Right kidney (tissue), 1 donor: ENCODE results near the gene NPSR1.

Experiments
- DNase-seq: peaks from one replicate; pipeline ENCODE4 v3.0.0-alpha.2; 2016

Gene NPSR1

DNA sequence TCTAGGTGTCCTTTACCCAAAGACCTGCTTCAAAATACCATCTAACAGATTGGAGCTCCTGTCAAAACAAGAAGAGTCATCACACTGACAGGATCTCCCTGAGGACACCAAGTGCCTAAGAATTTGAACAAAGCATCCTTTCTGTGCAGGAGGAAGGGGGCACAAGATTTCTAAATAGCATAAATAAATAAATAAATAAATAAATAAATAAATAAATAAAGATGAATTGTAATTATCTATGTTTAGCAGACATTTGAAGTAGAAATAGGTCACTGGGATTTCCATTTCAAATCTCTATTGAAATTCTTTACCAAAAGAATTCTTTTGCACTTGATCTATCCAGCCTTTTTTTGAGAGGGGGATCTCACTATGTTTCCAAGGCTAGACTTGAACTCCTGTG lies 65.3 kb downstream of the NPSR1 start:
- DNase-seq = no peak

DNA sequence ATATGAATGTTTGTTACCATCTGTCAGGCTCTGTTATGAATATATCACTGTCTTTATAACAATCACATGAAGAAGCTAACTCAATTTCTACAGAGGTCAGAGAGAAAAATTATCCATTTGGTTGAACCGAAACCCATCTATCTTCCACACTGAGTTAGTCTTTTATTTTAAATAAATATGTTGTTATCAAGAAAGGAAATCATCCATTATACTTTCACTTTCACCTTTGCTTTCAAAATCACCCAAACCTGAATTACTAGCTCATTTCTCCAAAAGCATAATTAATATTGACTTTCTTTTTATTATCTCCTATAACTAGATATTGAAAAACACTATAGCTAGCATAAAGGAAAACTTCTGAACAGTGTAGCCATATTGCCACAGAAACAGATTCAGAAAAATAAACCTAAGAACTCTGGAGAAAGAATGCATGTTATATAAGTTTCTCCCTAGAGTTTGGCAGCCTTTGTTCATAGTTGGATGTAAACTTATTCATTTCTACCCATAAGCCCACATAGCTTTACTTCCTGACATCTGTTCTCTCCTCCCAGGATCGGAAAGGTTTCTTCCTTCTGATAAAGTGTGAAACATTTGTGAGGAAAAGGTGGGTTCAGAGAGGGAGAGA lies 66.0 kb downstream of the NPSR1 start:
- no peak for DNase-seq

DNA sequence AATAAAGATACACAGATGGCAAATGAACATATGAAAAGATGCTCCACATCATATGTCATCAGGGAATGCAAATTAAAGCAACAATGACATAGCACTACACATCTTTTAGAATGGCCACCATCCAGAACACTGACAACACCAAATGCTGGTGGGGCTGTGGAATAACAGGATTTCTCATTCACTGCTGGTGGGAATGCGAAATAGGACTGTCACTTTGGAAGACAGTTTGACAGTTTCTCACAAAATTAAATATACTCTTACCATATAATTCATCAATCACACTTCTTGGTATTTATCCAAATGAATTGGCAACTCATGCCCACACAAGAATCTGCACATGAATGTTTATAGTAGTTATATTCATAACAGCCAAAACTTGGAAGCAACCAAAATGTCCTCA lies 68.2 kb downstream of the NPSR1 start:
- DNase-seq = no peak

DNA sequence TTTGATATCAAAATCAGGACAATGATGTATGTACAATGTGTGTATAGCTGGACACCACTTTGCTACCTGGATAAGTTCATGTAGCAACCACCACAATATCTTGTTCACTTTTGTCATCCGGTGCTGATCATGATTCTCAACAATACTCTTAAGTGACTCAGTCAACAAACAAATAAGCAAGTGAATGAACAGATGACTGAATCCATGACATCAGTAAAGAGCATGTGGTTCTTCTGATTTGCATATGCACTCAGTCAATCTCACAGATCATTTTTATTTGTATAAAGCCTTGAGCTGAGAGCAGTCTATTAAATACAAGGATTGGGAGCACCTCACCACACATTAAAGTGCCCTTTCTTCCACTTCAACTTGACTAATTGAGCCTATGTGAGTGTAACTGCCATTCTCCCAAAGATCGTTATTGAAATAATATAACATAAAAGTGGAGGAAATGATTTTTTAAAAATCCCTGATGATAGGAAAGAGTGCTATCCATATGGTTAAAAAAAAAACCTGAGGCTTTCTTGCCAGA lies 69.5 kb downstream of the NPSR1 start:
- DNase-seq = no peak

DNA sequence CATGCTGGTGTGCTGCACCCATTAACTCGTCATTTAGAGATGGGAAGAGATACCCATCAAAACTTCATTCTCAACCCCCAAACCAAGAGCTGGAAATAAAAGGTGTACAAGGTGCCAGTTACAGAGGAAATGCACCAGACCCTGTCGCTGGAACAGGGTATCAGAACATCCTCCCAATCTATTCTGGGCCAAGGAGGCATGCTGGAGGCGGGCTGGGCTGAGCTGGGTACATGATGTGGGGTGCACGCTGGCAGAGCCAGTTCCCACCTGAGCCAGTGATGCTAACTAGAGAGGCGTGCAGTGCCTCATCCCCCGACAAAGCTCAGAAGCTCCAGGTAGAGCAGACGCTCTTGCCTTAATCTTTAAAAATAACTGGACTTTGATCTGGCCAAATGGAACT lies 70.1 kb downstream of the NPSR1 start:
- no peak for DNase-seq

DNA sequence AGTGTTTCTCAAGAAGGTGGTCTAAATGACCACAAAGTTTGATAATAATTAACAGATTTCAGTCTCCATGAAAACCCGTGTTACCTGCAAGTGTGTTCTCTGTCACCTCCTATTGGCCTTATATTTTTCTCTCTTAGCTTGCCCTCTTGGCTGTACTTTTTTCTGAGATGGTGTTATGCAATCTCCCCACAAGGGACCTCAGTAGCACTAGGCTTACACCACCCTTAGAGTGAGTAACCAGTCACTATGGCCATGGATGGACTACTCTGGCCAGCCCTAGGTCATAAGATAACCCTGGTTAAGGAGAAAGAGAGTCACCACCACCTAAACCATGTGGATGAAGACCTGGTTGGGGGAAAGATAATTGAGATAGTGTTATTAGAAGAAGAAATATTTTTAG lies 76.8 kb downstream of the NPSR1 start:
- no peak for DNase-seq

DNA sequence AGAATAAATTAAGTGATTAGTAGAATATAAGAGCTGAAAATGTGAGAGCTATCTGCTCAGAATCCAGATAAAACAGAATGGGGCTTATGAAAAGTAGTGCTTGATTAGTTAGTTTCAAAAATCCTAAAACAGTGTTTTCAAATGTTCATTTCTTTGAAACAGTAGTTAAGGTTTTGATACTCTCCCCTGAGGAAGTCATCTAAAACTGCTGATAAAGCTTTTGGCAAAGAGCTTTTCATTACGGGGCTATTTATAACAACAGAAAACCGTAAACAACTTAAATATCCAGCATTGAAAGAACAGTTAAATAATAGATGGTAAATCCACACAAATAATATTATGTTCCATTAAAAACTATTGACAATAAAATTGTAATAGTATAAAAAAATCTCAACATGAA lies 77.5 kb downstream of the NPSR1 start:
- DNase-seq = no peak

DNA sequence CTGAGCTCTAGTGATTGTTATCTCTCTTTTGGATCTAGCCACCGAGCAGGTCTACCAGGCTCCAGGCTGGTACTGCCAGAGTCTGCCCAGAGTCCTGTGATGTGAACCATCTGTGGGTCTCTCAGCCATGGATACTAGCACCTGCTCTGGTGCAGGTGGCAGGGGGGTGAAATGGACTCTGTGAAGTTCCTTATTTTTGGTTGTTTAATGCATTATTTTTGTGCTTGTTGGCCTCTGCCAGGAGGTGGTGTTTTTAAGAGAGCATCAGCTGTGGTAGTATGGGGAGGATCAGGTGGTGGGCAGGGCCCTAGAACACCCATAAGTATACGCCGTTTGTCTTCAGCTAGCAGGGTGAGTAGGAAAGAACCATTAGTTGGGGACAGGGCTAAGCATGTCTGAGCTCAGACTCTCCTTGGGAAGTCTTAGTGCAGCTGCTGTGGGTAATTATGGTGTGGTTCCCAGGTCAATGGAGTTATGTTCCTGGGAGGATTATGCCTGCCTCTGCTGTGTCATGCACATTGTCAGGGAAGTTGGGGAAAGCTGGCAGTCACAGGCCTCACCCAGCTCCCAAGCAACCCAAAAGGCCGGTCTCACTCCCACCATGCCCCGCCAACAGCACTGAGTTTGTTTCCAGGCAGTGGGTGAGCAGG lies 81.8 kb downstream of the NPSR1 start:
- DNase-seq = no peak

DNA sequence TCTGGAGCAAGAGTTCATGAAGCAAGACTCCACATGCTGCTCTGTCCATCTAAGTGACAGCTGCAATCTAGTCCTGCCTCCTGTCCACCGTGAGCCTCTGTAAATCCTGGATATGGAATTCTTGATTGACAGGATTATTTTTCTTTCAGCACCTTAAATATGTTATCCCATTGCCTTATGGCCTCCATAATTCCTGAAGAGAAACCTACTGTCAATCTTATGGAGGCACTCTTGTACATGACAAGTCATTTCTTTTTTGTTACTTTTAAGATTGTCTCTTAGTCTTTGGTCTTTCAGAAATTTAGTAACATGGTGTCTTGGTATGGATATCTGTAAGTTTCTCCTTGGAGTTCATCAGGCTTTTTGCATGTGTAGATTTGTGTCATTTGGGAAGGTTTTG lies 82.8 kb downstream of the NPSR1 start:
- DNase-seq = no peak

DNA sequence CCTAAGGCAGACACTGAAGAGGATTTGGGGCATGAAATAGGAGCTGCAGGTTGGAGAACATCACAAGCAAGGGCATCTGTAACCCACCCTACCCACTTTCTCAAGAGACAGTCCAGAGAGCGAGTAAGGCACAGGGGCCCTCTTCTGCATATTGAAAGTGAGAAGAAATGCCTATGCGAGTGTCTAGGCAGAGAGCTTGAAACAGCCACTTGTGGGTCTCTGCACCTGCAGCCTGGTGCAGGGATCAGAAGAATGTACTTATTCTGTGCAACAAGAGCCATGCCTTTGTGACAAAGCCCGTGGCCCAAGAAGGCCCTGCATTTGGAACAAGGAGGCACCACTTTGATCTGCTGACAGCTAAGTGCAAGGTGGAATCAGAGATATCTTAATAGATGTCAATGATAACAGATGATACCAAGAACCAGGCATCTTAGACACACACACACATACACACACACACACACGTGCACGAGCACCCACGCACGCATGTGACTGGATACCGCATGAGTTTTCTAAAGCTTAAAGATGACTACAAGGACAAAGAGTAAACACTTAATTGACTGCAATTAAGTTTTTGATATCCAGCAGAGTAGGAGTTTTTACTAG lies 89.3 kb downstream of the NPSR1 start:
- no peak for DNase-seq

DNA sequence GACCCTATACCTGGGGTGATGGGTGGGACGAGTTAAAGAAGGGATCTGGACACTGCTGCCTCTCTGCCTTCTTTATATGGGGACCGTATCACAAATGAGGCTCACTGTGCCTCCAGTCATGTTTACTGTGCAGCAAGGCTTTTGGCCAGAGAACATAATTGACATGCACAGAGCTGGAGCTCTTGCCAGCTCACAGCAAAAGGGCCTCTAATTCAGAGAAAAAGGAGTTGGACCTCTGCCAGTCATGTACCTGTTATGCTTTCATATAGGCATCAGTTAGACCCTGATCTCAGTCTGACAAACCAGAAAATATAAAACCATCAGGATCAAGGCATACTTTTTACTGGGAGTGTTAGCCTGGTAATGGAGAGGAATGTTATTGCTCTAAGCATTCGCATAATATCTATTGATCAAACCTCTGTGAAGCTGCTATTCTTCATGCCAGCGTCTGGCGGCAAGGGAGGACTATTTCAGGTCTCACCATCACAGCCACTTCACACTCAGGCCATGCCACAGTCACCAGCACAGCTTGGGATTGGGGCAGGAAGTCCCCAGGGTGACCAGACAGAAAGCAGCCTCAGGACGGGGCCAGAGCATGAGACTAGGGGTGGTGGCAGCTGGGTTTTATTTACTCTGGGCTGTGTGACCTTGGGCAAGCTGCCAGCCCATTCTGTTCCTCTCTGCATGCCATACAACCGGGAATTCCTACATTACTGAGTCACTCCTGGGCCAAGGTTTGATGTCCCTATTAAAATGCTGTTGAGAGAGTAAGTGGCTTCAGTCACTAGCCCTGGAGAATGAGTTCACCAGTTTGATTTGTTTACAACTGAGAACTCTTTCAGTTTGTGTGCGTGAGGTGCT lies 90.1 kb downstream of the NPSR1 start:
- DNase-seq = no peak

DNA sequence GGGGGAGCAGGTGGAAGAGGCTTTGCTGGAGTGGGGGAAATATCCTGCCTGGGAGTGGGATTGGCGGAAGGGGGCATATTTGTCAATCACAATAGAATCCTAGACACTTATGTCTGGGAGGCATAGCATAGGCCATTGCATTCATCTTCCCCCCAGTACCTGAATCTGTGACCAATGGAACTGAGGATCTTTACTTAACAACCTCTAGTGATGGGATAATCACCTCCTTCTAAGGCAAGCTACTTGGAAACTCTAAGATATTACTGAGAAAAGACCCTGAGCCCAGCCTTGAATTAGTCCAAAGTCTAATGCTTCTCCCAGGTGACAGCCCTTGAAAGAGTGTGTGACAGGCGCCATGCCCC lies 90.7 kb downstream of the NPSR1 start:
- no peak for DNase-seq

DNA sequence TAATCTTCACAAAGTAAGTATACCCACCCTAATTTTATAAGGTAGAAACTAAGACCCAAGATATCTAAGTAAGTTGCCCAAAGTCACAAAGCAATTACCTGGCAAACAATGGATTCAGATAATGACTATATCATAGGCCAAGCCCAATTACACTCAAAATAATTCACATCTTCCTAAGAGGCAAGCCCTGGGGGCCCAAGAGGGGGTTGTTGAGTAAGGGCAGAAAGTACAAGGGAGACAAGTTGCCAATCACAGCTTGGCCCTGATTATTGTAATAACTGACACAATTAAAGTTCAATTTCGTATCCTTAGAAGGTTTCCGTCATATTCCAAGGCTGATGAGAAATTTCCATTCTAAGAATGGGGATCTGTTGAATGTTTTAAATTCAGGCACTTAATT lies 91.4 kb downstream of the NPSR1 start:
- DNase-seq = no peak

DNA sequence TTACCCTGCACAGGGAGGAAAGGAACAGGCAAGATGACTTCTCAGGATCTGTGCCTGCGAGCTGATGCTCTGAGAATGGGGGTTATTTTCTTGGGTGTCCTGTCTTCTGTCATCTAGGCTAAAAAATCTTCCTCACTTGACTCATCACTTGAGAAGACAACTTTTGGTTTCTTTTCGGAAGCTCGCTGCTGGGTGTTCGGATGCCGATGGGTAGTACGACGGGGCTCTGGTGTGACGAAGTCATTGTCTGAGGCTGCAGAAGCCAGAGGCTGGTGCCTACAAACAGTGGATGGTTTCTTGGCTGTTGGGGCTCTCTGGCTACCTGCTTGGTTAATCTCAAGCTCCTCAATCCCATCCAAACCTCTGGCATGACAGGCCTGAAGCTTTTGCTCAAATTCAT lies 92.2 kb downstream of the NPSR1 start:
- no peak for DNase-seq

DNA sequence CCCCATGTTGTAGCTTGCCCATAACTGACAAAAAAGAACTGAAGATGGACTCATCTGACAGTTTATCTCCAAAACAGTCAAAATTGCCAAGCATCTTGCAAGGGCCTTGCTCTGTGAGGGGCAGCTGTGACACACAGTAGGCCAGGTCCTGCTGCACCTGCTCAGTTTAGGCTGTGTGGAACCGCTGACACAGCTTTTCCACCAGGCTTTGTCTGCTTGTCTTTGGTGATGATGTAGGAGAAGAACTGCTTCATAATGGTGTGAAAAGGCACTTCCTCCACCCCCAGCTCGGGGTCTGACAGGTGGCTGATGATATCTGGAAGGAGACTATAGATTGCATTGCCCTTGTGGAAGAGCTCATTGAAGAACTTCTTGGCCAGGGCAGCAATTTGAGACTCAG lies 92.6 kb downstream of the NPSR1 start:
- DNase-seq = no peak

DNA sequence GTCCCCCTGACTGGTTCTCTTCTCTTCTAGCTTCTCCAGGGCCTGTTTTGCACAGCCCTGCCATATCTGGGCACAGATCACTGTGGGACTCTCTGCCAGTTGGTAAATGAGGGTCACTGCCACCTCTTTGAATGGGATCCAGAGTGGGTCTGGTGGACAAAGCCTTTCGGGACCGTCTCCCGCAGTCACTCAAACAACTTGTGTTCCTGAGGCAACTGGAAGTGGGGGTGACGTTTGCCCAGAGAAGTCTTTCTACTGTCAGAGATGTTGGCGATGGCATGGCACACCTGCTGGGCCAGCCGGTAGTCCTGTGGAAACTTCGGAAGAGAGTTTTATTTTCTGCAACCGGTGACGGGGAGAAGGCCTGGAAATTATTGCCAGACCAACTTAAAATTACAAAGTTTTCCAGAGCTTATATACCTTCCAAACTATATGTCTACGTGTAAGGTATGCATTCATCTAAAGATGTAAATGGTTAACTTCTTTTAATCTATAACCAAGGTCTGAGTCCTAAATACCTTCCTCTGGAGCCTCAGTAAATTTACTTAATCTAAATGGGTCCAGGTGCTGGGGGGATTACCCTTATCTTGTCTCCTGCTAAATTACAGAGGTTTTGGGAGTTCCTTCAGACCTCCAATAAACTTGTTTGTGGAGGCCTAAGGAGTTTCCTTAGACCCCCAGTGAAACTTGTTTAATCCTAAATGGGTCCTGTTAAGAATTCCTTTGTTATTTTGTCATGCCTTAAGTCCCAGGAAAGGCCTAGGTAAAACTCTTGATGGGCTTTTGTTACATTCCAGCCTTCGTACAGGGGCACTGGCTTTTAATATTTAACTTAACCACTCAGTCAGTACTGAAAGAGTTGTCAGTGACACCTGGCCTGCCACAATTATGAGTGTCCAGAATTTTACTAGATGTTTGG lies 94.0 kb downstream of the NPSR1 start:
- DNase-seq = no peak

DNA sequence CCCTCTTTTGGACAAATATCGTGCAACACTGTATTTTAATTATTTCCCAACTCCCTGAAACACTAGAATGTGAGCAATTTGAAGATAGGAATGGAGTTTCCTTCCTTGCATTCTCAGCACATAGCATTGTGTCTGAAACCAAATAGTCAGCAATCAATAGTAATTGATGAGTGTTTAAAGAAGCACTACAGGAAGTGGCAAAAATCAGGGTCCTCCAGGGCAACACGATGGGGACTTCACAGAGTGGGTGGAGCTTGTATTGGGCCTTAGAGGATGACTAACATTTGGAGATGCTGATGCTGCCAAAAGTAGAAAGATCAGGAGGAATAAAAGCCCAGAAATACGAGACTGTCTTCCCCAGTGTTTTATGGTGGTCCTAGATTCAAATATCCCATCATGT lies 94.9 kb downstream of the NPSR1 start:
- DNase-seq = no peak

DNA sequence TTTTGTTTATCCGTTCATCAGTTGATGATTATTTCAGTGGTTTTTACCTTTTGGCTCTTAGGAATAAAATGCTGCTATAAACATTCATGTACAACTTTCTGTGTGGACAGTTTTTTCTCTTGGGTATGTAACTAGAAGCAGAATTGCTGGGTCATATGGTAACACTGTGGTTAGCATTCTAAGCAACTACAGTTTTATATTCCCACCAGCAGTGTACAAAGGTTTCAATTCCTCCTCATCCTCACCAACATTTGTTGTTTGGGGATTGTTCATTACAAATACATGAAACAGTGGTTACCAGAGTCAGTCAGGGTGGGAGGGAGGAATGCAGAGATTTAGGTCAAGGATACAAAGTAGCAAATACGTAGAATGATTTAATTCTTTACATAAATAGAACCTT lies 97.0 kb downstream of the NPSR1 start:
- DNase-seq = no peak

DNA sequence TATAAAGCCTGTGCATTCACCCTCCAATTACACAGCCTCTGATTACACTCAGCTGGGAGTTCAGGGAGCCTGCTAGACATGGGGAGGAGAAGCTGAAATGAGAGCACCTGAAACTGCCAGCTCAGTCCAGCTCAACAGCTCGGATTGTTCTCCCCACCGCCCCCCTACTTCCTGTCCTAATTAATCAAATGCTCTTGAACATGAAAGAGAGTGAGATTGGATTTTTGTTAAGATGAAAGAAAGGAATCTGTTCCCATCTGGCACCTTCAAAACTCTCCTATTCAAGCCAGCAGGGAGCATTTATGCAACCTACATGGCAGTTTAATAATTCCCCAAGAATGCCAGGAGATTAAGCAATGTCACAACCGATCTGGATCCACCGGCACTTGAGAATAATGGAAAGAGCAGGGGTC lies 98.0 kb downstream of the NPSR1 start:
- DNase-seq = no peak

DNA sequence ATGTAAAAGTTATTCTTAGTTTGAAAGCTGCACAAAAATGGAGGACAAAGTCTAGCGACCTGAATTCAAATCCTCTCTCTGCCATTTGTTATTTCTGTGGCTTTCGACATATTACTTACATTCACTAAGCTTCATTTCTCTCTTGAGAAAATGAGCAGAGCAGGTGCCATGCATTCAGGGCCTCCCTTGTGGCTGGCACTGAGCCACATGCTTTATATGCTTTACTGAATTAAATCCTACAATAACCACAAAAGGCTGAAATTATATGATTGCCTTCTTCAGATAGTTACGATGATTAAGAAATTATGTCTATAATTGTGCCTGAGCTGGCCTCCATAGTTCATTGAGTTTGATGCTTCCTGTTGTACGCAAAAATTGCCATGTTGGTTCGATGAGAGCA lies 98.7 kb downstream of the NPSR1 start:
- DNase-seq = no peak

DNA sequence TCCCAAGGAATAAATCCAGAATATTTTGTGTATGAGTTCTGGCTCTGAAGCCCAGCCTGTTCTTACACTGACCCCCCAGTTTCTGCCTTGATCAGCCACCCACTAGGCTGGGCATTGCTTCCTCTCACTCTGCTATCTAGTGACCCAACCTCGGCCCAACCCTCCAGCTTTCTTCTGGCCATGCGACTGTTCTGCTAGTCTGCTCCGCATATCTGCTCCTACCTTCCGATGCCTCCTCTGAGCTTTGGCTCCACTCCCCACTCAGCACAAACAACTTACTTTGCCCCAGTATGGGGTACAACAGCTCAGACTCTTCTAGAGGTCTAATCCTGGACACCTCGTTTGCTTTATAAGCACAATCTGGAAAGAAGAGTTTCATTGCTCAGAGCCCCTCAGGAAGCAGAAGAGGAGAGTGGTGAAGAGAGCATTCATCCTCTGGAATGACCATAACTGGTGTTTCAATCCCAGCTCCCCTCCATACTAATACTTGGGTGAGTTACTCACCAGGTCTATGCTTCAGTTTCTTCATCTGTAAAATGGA lies 99.6 kb downstream of the NPSR1 start:
- no peak for DNase-seq

DNA sequence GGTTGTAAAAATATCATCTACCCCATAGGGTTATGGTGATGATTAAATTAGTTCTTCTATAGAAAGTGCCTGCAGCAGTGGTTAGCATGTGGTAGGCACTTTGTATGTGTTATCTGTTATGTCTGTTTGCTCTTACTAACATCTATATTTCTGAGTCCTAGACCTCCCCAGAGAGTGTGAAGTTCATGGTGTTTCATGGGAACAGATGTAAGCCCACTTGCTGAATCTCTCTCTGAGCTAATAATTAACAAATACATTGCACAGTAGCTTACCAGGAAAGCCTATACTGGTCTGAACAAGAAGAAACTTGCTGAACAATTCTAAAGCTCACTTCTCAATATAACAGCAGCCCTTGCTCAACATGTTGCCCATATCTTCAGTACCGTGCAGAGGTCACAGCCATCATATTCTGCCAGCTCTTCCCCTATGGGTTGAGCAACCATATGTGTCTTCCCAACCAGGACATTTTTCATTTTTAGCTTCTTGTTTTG lies 100.1 kb downstream of the NPSR1 start:
- no peak for DNase-seq
